22Rv1 (cell line): Measurements from ENCODE around the gene KRTAP10-12.

ENCODE experiments used
- ZFX ChIP-seq: fragments of 450-650 bp; IDR thresholded peaks from 2 replicates; pipeline ENCODE4 v1.6.1; 2017; ENCODE audit warnings: antibody characterized with exemption, borderline replicate concordance
- TF ChIP-seq, protein P1 (sequence below): fragments of 450-650 bp; IDR thresholded peaks from 2 replicates; pipeline ENCODE4 v1.5.1; 2017; ENCODE audit warnings: mild to moderate bottlenecking

DNA sequence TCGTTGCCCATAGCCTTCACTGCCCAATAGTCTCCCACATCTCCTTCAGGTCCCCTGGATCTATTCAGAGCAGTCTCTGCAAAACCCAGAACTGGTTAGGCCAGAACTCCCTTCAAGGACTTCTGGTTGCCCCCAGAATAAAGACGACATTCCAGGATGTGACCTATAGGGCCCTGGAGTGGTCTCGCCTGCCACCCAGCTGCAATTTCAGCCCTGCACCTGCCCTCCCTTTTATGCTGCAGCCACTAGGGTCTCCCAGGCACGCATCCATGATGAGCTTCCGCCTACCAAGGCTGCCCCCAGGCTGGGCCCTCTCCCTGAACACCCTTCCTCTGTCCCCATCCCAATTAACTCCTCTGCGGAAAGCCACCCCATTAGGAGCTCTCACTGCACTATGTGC, 21.6 kb downstream of the KRTAP10-12 start:
- TF ChIP-seq, protein P1, sequence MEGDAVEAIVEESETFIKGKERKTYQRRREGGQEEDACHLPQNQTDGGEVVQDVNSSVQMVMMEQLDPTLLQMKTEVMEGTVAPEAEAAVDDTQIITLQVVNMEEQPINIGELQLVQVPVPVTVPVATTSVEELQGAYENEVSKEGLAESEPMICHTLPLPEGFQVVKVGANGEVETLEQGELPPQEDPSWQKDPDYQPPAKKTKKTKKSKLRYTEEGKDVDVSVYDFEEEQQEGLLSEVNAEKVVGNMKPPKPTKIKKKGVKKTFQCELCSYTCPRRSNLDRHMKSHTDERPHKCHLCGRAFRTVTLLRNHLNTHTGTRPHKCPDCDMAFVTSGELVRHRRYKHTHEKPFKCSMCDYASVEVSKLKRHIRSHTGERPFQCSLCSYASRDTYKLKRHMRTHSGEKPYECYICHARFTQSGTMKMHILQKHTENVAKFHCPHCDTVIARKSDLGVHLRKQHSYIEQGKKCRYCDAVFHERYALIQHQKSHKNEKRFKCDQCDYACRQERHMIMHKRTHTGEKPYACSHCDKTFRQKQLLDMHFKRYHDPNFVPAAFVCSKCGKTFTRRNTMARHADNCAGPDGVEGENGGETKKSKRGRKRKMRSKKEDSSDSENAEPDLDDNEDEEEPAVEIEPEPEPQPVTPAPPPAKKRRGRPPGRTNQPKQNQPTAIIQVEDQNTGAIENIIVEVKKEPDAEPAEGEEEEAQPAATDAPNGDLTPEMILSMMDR, result no peak
- TF ChIP-seq ZFX, result no peak
